Eye (tissue), 1 donor: ENCODE data around the gene NME9.

Experiments used
- DNase-seq: peaks from one replicate; pipeline ENCODE4 v3.0.0-alpha.2; 2015

The NME9 gene

GRCh38 chr3:138270245-138270644 lies 59.4 kb downstream of the NME9 start:
- DNase-seq, result no peak

DNA sequence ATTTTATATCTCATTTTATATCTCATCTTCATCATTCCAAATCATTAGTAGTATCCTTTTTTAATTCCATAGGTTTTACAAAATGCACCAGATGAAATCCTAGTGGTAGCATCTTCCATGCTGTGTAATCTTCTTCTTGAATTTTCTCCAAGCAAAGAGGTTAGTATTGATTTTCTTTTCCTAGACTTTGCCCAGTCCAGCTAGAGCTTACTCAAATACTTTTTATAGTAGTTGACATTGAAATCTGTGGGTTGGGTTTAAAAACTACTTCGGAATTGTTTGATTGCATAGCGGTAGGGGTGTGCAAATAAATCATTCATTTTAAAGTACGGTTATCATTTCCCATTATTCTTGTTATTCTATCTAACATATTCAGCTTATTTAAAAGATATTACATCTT lies 62.6 kb downstream of the NME9 start:
- DNase-seq, result no peak

- no peak for DNase-seq
Measured at GRCh38 chr3:138265745-138266144, 63.9 kb downstream of the NME9 start.

DNA sequence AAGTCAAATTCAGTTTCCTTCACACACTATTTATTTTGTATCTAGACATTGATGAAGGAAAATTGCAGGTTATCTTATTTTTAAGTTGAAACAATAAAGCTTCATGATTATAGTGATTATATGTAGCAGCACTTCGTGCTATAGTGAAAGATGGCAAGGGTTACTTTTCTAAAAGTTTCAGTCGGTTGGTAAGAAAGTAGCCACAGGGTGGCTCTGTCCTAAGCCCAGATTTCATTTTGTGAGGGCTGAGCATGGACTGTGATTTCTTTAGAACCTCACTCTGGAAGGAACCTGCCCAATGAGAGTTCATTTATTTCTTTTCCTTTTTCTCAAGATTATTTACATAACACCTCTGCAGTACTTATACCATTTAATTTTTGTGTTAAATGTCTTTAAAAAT lies 66.5 kb downstream of the NME9 start:
- DNase-seq, result no peak

- no peak for DNase-seq
Measured at GRCh38 chr3:138260611-138261010, 69.0 kb downstream of the NME9 start.

DNA sequence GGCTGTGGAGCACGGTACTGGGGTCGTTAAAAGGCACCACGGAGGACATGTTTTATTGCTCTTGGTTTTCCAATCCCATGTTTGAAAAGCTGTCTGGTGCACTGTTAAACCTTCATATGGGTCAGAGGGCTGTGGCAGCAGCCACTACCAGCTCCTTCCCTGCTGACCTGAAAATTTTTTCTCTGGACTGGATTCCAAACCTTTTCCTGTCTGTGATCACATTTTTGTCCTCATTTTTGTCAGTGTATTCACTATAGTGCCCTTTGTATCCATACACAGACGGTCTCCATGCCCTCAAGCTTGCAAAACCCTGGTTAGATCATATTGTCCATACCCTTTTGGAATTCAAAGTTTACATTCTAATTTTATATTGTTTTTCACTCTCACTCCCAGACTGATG lies 70.5 kb downstream of the NME9 start:
- DNase-seq, result no peak

DNA sequence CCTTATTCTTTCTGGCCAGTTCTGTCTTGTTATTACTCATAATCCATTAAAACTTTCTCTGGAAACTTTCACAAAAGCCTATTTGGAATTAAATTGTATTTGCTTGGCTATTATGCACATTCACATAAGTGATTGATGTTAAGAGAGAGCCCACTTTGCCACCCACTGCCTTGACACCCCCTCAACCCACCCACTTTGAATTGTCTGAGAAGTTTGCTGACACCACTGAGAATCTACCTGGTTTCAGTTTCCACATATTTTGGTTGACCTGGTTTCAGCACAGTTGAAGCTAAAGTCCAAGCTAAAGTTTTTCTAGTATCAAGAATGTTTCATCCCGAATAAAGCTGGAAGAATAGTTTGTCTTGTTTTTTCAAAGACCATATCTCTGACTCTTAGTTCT lies 71.7 kb downstream of the NME9 start:
- no peak for DNase-seq

- DNase-seq, result no peak
Measured at GRCh38 chr3:138256022-138256421, 73.6 kb downstream of the NME9 start.

DNA sequence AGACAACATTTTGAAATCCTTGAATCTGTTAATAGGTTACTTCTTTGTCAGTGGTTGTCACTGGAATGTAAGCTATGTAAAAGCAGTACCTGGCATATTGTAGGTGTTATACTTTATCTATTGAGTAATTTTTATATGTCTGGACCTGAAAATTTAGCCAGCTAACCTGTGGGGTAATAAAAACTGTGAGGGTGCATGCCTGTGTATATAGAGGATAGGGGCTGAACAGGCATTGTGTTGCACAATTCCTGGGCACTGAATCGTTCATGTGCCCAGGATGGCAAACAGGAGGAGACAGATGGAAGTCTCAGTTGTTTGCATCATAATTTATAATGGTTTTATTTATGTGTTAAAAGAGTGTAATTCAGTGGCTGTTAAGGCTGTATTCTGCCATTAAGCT lies 75.4 kb downstream of the NME9 start:
- no peak for DNase-seq

DNA sequence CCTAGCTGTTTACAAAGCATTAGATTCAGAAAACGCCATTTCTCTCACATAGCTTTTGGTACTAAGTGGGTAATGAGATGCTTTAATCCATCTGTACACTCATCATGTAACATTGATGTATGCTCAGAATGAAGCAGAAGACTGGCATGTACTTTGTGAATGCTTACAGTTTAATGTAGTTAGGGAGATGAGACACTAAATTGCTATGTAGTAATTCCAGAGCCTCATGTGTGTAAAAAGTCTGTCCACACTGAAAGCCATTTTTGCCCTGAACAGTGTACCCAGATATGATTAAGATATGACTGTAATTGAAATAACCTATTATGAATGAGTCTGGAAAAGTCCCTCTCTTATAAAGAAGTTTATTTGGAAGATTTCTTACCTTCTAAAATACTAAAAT lies 76.0 kb downstream of the NME9 start:
- DNase-seq, result no peak
